OCI-M1 (cell line): ENCODE measurements around the gene CRIP2.

Experiments
- DNase-seq: peaks from one replicate; lab custom pipeline; 2025; lab: John Stamatoyannopoulos, UW

Gene CRIP2

GRCh38 chr14:105528586-105529318 lies 54.1 kb downstream of the CRIP2 start:
- no peak for DNase-seq

- no peak for DNase-seq
Observed at GRCh38 chr14:105529319-105529568, 54.6 kb downstream of the CRIP2 start.
